HepG2 (cell line): Measurements from ENCODE around the gene TCAP. TPM values are rescaled to one million over a fixed set of nuclear protein-coding genes. Genes with fewer than 3 reads are reported as not detected.

Experiments
- PAWR ChIP-seq: sonication (generic); formaldehyde crosslinking; IDR thresholded peaks from 2 replicates; pipeline ENCODE4 v1.4.0; 2020; ENCODE audit warnings: missing genetic modification reagents, mild to moderate bottlenecking, borderline replicate concordance
- TGIF2 ChIP-seq: IDR thresholded peaks from 2 replicates; pipeline ENCODE4 v1.6.1; 2016; ENCODE audit warnings: control low read depth, missing compliant biosample characterization
- ZC3H13 ChIP-seq: sonication (generic); formaldehyde crosslinking; IDR thresholded peaks from 2 replicates; pipeline ENCODE4 v1.8.1; 2023; ENCODE audit warnings: mild to moderate bottlenecking, missing genetic modification reagents, moderate library complexity
- polyA plus RNA-seq, 8 experiments: library from polyadenylated mRNA; depleted of rRNA in 3 of 8; stranded (reverse) in 7 of 8; unstranded in 1 of 8; fragments of >200 nt; fragmentation: Illumina TruSeq in 4 of 8; extraction: Trizol in 4 of 8; gene quantifications; 2 replicates each; pipeline versions ENCODE4 v1.2.1 to v1.2.3, GENCODE V29; 2011 to 2016; ENCODE audit warnings: low read depth in 4 of 8, missing spikeins in 1 of 8, mixed read lengths in 1 of 8; ENCODE audit not compliant: insufficient read depth in 1 of 8
- total RNA-seq, 5 experiments: library from RNA; depleted of rRNA; stranded (reverse); fragments of >200 nt; fragmentation: Illumina TruSeq; extraction: Trizol; gene quantifications; 2 replicates each; pipeline ENCODE4 v1.2.3, GENCODE V29; 2016; ENCODE audit warnings: low read depth in 1 of 5
- TF ChIP-seq, protein P1 (sequence below): sonication (generic); formaldehyde crosslinking; IDR thresholded peaks from 2 replicates; pipeline ENCODE4 v1.4.0; 2020; ENCODE audit warnings: missing genetic modification reagents
- TF ChIP-seq, protein P2 (sequence below): sonication (generic); formaldehyde crosslinking; IDR thresholded peaks from 2 replicates; pipeline ENCODE4 v1.4.0; 2020; ENCODE audit warnings: mild to moderate bottlenecking, low read depth, missing genetic modification reagents
- TF ChIP-seq, protein P3 (sequence below): sonication (generic); formaldehyde crosslinking; IDR thresholded peaks from 2 replicates; pipeline ENCODE4 v1.4.0; 2020; ENCODE audit warnings: missing genetic modification reagents
- TF ChIP-seq, protein P4 (sequence below): sonication (generic); formaldehyde crosslinking; conservative IDR thresholded peaks from 2 replicates; pipeline ENCODE4 v1.4.0; 2020; ENCODE audit warnings: mild to moderate bottlenecking, missing genetic modification reagents, moderate library complexity

Gene TCAP
- total and polyA plus RNA-seq, 2 of the 13 experiments (the other 11 are each of a cell fraction or from before 2014, with no cell fraction given), result 0.24 to 0.65 TPM

DNA sequence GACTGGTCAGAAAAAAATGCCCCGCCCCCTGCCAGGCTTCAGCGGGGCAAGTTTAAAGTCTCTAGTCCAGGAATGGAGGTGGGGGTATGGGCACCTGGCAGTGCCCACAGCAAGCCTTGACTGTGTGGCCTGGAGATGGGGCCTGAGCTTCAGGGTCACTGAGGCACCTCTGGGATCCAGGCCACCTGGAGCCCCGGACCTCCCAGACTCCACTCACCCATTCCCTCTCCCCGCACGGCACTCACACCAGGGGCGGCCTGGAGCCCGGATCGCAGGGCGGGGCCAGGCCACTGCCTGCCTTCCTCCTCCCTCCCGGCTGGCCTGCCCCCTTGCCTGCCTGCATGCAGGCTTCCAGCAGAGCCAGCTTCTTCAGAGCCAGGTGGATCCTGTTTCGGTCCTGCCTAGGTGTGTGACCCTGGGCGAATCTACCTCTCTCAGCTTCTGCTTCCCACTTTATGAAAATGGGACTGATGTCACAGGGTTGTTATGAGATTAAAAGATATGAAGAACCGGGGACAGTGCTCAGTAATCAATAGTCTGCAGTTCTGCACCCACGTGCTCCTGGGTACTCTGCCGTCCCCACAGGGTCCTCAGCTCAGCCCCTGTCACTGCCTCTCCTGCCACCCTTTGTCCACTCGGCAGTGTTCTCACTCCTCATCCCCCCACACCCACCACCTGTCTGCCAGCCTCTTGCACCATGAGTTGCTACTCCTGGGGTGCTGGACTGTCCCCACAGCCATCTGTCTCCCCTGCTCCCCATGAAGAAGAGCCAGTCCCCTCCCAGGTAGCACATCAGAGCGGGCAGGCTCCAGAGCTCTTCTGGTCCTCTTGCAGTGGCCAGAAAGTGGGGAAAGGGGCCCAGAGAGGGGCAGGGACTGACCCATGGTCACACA lies 1.2 kb upstream of the TCAP start (continued):
- TF ChIP-seq, protein P1, sequence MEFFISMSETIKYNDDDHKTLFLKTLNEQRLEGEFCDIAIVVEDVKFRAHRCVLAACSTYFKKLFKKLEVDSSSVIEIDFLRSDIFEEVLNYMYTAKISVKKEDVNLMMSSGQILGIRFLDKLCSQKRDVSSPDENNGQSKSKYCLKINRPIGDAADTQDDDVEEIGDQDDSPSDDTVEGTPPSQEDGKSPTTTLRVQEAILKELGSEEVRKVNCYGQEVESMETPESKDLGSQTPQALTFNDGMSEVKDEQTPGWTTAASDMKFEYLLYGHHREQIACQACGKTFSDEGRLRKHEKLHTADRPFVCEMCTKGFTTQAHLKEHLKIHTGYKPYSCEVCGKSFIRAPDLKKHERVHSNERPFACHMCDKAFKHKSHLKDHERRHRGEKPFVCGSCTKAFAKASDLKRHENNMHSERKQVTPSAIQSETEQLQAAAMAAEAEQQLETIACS, result no peak
- peak; percentile 50; the same call in 1 of the 2 replicates for TF ChIP-seq TGIF2 (CRISPR knock-in tag)
- 0 out of 2 replicates have a peak, but pooled peaks have one; percentile 10 for TF ChIP-seq ZC3H13 (CRISPR knock-in tag)
- TF ChIP-seq, protein P2, sequence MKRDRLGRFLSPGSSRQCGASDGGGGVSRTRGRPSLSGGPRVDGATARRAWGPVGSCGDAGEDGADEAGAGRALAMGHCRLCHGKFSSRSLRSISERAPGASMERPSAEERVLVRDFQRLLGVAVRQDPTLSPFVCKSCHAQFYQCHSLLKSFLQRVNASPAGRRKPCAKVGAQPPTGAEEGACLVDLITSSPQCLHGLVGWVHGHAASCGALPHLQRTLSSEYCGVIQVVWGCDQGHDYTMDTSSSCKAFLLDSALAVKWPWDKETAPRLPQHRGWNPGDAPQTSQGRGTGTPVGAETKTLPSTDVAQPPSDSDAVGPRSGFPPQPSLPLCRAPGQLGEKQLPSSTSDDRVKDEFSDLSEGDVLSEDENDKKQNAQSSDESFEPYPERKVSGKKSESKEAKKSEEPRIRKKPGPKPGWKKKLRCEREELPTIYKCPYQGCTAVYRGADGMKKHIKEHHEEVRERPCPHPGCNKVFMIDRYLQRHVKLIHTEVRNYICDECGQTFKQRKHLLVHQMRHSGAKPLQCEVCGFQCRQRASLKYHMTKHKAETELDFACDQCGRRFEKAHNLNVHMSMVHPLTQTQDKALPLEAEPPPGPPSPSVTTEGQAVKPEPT (CRISPR knock-in tag), result no peak
- TF ChIP-seq PAWR (CRISPR knock-in tag), result no peak
- TF ChIP-seq, protein P3, sequence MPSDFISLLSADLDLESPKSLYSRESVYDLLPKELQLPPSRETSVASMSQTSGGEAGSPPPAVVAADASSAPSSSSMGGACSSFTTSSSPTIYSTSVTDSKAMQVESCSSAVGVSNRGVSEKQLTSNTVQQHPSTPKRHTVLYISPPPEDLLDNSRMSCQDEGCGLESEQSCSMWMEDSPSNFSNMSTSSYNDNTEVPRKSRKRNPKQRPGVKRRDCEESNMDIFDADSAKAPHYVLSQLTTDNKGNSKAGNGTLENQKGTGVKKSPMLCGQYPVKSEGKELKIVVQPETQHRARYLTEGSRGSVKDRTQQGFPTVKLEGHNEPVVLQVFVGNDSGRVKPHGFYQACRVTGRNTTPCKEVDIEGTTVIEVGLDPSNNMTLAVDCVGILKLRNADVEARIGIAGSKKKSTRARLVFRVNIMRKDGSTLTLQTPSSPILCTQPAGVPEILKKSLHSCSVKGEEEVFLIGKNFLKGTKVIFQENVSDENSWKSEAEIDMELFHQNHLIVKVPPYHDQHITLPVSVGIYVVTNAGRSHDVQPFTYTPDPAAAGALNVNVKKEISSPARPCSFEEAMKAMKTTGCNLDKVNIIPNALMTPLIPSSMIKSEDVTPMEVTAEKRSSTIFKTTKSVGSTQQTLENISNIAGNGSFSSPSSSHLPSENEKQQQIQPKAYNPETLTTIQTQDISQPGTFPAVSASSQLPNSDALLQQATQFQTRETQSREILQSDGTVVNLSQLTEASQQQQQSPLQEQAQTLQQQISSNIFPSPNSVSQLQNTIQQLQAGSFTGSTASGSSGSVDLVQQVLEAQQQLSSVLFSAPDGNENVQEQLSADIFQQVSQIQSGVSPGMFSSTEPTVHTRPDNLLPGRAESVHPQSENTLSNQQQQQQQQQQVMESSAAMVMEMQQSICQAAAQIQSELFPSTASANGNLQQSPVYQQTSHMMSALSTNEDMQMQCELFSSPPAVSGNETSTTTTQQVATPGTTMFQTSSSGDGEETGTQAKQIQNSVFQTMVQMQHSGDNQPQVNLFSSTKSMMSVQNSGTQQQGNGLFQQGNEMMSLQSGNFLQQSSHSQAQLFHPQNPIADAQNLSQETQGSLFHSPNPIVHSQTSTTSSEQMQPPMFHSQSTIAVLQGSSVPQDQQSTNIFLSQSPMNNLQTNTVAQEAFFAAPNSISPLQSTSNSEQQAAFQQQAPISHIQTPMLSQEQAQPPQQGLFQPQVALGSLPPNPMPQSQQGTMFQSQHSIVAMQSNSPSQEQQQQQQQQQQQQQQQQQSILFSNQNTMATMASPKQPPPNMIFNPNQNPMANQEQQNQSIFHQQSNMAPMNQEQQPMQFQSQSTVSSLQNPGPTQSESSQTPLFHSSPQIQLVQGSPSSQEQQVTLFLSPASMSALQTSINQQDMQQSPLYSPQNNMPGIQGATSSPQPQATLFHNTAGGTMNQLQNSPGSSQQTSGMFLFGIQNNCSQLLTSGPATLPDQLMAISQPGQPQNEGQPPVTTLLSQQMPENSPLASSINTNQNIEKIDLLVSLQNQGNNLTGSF (CRISPR knock-in tag), result no peak
- TF ChIP-seq, protein P4, sequence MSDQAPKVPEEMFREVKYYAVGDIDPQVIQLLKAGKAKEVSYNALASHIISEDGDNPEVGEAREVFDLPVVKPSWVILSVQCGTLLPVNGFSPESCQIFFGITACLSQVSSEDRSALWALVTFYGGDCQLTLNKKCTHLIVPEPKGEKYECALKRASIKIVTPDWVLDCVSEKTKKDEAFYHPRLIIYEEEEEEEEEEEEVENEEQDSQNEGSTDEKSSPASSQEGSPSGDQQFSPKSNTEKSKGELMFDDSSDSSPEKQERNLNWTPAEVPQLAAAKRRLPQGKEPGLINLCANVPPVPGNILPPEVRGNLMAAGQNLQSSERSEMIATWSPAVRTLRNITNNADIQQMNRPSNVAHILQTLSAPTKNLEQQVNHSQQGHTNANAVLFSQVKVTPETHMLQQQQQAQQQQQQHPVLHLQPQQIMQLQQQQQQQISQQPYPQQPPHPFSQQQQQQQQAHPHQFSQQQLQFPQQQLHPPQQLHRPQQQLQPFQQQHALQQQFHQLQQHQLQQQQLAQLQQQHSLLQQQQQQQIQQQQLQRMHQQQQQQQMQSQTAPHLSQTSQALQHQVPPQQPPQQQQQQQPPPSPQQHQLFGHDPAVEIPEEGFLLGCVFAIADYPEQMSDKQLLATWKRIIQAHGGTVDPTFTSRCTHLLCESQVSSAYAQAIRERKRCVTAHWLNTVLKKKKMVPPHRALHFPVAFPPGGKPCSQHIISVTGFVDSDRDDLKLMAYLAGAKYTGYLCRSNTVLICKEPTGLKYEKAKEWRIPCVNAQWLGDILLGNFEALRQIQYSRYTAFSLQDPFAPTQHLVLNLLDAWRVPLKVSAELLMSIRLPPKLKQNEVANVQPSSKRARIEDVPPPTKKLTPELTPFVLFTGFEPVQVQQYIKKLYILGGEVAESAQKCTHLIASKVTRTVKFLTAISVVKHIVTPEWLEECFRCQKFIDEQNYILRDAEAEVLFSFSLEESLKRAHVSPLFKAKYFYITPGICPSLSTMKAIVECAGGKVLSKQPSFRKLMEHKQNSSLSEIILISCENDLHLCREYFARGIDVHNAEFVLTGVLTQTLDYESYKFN (CRISPR knock-in tag), result 0 out of 2 replicates have a peak, but pooled peaks have one; percentile 17
